Peyer's patch (tissue), 4 donors: ENCODE results near the gene CNOT4. TPM values are rescaled to one million over a fixed set of nuclear protein-coding genes. Genes with fewer than 3 reads are reported as not detected.

Experiments used
- DNase-seq, 3 donors: peaks; one replicate each; pipeline ENCODE4 v3.0.0-alpha.2; 2017 to 2019
- H3K27ac ChIP-seq, 4 donors: fragments of 200-600 bp; sonication (generic); one replicate each; pipeline ENCODE4 v1.5.1; 2016 to 2019
- H3K27me3 ChIP-seq, 2 donors: fragments of 200-600 bp; sonication (generic); one replicate each; pipeline ENCODE4 v1.5.1; 2019
- H3K36me3 ChIP-seq, 3 donors: fragments of 200-600 bp; sonication (generic); one replicate each; pipeline ENCODE4 v1.5.1; 2016 to 2019
- H3K4me1 ChIP-seq, 4 donors: fragments of 200-600 bp; sonication (generic); one replicate each; pipeline ENCODE4 v1.5.1; 2016 to 2019
- H3K4me3 ChIP-seq, 4 donors: fragments of 200-600 bp; sonication (generic); 1 replicate in 3 of 4; 2 replicates in 1 of 4; pipeline ENCODE4 v1.5.1; 2016 to 2019; ENCODE audit warnings: mild to moderate bottlenecking in 1 of 4
- H3K9me3 ChIP-seq, 4 donors: fragments of 200-600 bp; sonication (generic); one replicate each; pipeline ENCODE4 v1.5.1; 2016 to 2019; ENCODE audit warnings: mild to moderate bottlenecking in 1 of 4
- POLR2A ChIP-seq, 2 donors: fragments of 450-650 bp; IDR thresholded peaks; one replicate each; pipeline ENCODE4 v1.5.1; 2017; ENCODE audit warnings: antibody characterized with exemption in 2 of 2, mild to moderate bottlenecking in 2 of 2, moderate library complexity in 2 of 2
- total RNA-seq, 4 donors: library from RNA; depleted of rRNA; stranded (reverse); fragments of >200 nt; gene quantifications; one replicate each; pipeline ENCODE4 v1.1.0, GENCODE V29; 2016
- TF ChIP-seq, protein P1 (sequence below), 6 experiments: fragments of 450-650 bp in 4 of 6; fragments of 200-600 bp in 2 of 6; sonication (generic) in 1 of 6; IDR thresholded peaks; one replicate each; pipeline ENCODE4 v1.5.1; 2017 to 2019; ENCODE audit warnings: antibody characterized with exemption in 6 of 6, mild to moderate bottlenecking in 3 of 6, moderate library complexity in 1 of 6

The CNOT4 gene
- total RNA-seq, 4 donors from 2014 or later, result 20.2 to 35.5 (median 24.1) TPM

- Histone ChIP-seq H3K4me1 (no peaks in the 10 kb centered on the region), H3K4me3 (no peak overlapping the region), H3K9me3 (no peaks in the 10 kb centered on the region), H3K36me3 (peaks cover 0 to 13% (median 0%) of the 10 kb centered on the region in 3 donors), H3K27me3 (no peaks in the 10 kb centered on the region), H3K27ac (no peak overlapping the region)
- TF ChIP-seq, protein P1, sequence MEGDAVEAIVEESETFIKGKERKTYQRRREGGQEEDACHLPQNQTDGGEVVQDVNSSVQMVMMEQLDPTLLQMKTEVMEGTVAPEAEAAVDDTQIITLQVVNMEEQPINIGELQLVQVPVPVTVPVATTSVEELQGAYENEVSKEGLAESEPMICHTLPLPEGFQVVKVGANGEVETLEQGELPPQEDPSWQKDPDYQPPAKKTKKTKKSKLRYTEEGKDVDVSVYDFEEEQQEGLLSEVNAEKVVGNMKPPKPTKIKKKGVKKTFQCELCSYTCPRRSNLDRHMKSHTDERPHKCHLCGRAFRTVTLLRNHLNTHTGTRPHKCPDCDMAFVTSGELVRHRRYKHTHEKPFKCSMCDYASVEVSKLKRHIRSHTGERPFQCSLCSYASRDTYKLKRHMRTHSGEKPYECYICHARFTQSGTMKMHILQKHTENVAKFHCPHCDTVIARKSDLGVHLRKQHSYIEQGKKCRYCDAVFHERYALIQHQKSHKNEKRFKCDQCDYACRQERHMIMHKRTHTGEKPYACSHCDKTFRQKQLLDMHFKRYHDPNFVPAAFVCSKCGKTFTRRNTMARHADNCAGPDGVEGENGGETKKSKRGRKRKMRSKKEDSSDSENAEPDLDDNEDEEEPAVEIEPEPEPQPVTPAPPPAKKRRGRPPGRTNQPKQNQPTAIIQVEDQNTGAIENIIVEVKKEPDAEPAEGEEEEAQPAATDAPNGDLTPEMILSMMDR (IDR thresholded peaks at IDR 0.05), result no peak
- DNase-seq, result no peak
These were observed 75.9 kb downstream of the CNOT4 start for GRCh38 chr7:135434047-135434446.

DNA sequence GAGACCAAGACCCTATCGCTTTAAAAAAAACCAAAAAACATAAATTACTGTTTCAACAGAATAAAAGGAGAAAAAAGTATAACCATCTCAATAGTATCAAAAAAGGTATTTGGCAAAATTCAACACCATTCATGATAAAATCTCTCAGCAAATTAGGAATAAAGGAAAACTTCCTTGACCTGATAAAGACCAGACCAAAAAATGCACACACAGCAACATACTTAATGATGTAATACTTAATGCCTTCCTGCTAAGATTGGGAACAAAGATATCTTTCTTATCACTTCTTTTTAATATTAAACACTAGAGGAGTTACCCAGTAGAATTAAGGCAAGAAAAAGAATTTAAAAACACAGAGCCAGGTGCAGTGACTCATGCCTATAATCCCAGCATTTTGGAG is 79.3 kb downstream of the CNOT4 start:
- DNase-seq, result no peak
- no peaks in the 10 kb centered on the region for H3K4me1 ChIP-seq
- TF ChIP-seq, protein P1 (IDR thresholded peaks at IDR 0.05), result no peak
- TF ChIP-seq POLR2A (IDR thresholded peaks at IDR 0.05), result no peak
- H3K9me3 ChIP-seq, result no peaks in the 10 kb centered on the region
- no peaks in the 10 kb centered on the region for H3K36me3 ChIP-seq
- no peak overlapping the region for H3K27ac ChIP-seq
- H3K27me3 ChIP-seq, result no peaks in the 10 kb centered on the region
- no peak overlapping the region for H3K4me3 ChIP-seq

DNA sequence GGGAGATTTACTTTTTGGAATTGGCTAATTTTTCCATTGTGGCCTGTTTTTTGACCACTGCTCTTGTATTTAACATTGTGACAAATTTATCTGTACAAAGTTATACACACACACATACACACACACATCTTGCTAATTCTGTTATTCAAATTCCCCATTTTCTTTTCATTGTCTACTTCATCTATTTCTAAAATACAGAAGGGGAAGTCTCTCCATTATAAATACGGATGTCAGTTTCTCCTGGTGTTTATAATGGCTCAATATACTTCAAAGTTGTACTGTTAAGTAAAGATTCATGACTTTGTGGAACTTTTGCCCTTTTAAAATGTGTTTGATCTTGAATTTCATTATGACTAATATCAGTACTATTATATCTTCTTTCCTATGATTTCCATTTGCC is 81.0 kb downstream of the CNOT4 start:
- TF ChIP-seq, protein P1 (IDR thresholded peaks at IDR 0.05), result no peak
- TF ChIP-seq POLR2A (IDR thresholded peaks at IDR 0.05), result no peak
- DNase-seq, result no peak
- Histone ChIP-seq H3K9me3 (no peaks in the 10 kb centered on the region), H3K4me1 (no peaks in the 10 kb centered on the region), H3K27me3 (no peaks in the 10 kb centered on the region), H3K4me3 (no peak overlapping the region), H3K27ac (no peak overlapping the region), H3K36me3 (no peaks in the 10 kb centered on the region)

- no peak for DNase-seq
- H3K27me3 ChIP-seq, result no peaks in the 10 kb centered on the region
- H3K36me3 ChIP-seq, result no peaks in the 10 kb centered on the region
- no peaks in the 10 kb centered on the region for H3K9me3 ChIP-seq
- TF ChIP-seq, protein P1 (IDR thresholded peaks at IDR 0.05), result no peak
- no peak for TF ChIP-seq POLR2A (IDR thresholded peaks at IDR 0.05)
- H3K4me1 ChIP-seq, result no peaks in the 10 kb centered on the region
- no peak overlapping the region for H3K27ac ChIP-seq
- H3K4me3 ChIP-seq, result no peak overlapping the region
These were observed 81.9 kb downstream of the CNOT4 start for GRCh38 chr7:135428011-135428410.

- H3K36me3 ChIP-seq, result no peaks in the 10 kb centered on the region
- H3K4me3 ChIP-seq, result no peak overlapping the region
- H3K9me3 ChIP-seq, result no peaks in the 10 kb centered on the region
- H3K27ac ChIP-seq, result no peak overlapping the region
- no peak for DNase-seq
- TF ChIP-seq POLR2A (IDR thresholded peaks at IDR 0.05), result no peak
- TF ChIP-seq, protein P1 (IDR thresholded peaks at IDR 0.05), result no peak
- H3K4me1 ChIP-seq, result no peaks in the 10 kb centered on the region
- no peaks in the 10 kb centered on the region for H3K27me3 ChIP-seq
These were observed 82.7 kb downstream of the CNOT4 start for GRCh38 chr7:135427166-135427565.

- no peaks in the 10 kb centered on the region for H3K36me3 ChIP-seq
- H3K9me3 ChIP-seq, result no peaks in the 10 kb centered on the region
- H3K27ac ChIP-seq, result no peak overlapping the region
- H3K4me1 ChIP-seq, result no peaks in the 10 kb centered on the region
- DNase-seq, result no peak
- TF ChIP-seq, protein P1 (IDR thresholded peaks at IDR 0.05), result no peak
- H3K27me3 ChIP-seq, result no peaks in the 10 kb centered on the region
- H3K4me3 ChIP-seq, result no peak overlapping the region
These were observed 84.9 kb downstream of the CNOT4 start for GRCh38 chr7:135425036-135425435.
